GM12878 (cell line): ENCODE results near the gene FOXA2. TPM values are rescaled to one million over a fixed set of nuclear protein-coding genes. Genes with fewer than 3 reads are reported as not detected.

Experiments used
- ATAC-seq: fragments of 200-7000 bp; cut with Tn5 transposase; 3 replicates; pipeline ENCODE4 v1.9.1; 2020; ENCODE audit warnings: mild to moderate bottlenecking, moderate library complexity
- BruUV-seq: library from RNA; stranded (reverse); fragments of 400-500 nt; replicated peaks from 2 replicates; lab custom pipeline; 2021; lab: Mats Ljungman, UMichigan
- CTCF ChIA-PET: fragments of 300-600 bp; sonication (Branson Sonifier 250); formaldehyde crosslinking; extraction: SDS; loops from one replicate; lab custom pipeline; 2021; ENCODE audit warnings: inconsistent platforms; lab: Yijun Ruan, JAX
- POLR2A ChIA-PET: fragments of 350-600 bp; formaldehyde crosslinking; extraction: SDS; loops from one replicate; lab custom pipeline; 2021; ENCODE audit warnings: inconsistent platforms; lab: Charles Lee
- RAD21 ChIA-PET: fragments of 300-600 bp; sonication (Branson Sonifier 250); formaldehyde crosslinking; loops from one replicate; lab custom pipeline; 2023; ENCODE audit warnings: antibody characterized with exemption; ENCODE audit not compliant: unreplicated experiment; lab: Charles Lee
- SMC1A ChIA-PET: fragments of 300-600 bp; sonication (Branson Sonifier 250); formaldehyde crosslinking; loops from one replicate; lab custom pipeline; 2023; ENCODE audit not compliant: unreplicated experiment, uncharacterized antibody; lab: Charles Lee
- DNase-seq: peaks from one replicate; pipeline ENCODE4 v3.0.0-alpha.2; 2011; ENCODE audit warnings: low read depth, low spot score
- FAIRE-seq: peaks from 3 replicates; lab custom pipeline; 2011; peaks lifted over from hg19 to GRCh38; lab: Jason Lieb, UNC
- H2AFZ ChIP-seq: 2 replicates; pipeline ENCODE4 v1.6.0; 2011; ENCODE audit warnings: low read depth, low read length, control low read depth; ENCODE audit not compliant: control insufficient read depth
- H3K27ac ChIP-seq: 2 replicates; pipeline ENCODE4 v1.5.1; 2011; ENCODE audit warnings: control low read depth; ENCODE audit not compliant: control insufficient read depth, insufficient read depth
- H3K27me3 ChIP-seq, 2 experiments: replicated peaks in 1 of 2; 2 replicates each; pipeline versions ENCODE4 v1.6.0 to v1.6.1; 2011; ENCODE audit warnings: low read length in 1 of 2; ENCODE audit not compliant: control insufficient read depth in 2 of 2, insufficient read depth in 2 of 2
- H3K36me3 ChIP-seq, 2 experiments: 2 replicates each; pipeline ENCODE4 v1.5.1; 2011; ENCODE audit warnings: low read length in 1 of 2; ENCODE audit not compliant: control insufficient read depth in 2 of 2, insufficient read depth in 2 of 2
- H3K4me1 ChIP-seq: 2 replicates; pipeline ENCODE4 v1.6.1; 2011; ENCODE audit warnings: mild to moderate bottlenecking, low read length, moderate library complexity, mixed read lengths; ENCODE audit not compliant: control insufficient read depth, insufficient read depth
- H3K4me2 ChIP-seq: 2 replicates; pipeline ENCODE4 v1.6.0; 2011; ENCODE audit warnings: control low read depth; ENCODE audit not compliant: control insufficient read depth, insufficient read depth
- H3K4me3 ChIP-seq: fragments of 200-600 bp; sonication (generic); 2 replicates; pipeline ENCODE4 v1.5.1; 2016
- H3K79me2 ChIP-seq: 2 replicates; pipeline ENCODE4 v1.6.0; 2011; ENCODE audit warnings: low read length; ENCODE audit not compliant: control insufficient read depth, insufficient read depth
- H3K9ac ChIP-seq: 2 replicates; pipeline ENCODE4 v1.8.0; 2011; ENCODE audit warnings: low read length, control low read depth, mixed read lengths; ENCODE audit not compliant: control insufficient read depth, insufficient read depth
- H3K9me3 ChIP-seq: replicated peaks from 3 replicates; pipeline ENCODE4 v1.5.1; 2011; ENCODE audit warnings: mild to moderate bottlenecking, low read length; ENCODE audit not compliant: control insufficient read depth, insufficient read depth
- H4K20me1 ChIP-seq: 2 replicates; pipeline ENCODE4 v1.6.0; 2011; ENCODE audit not compliant: control insufficient read depth, insufficient read depth
- BACH1 ChIP-seq: fragments of 450-650 bp; IDR thresholded peaks from 2 replicates; pipeline ENCODE4 v1.6.1; 2017; ENCODE audit warnings: mild to moderate bottlenecking, borderline replicate concordance
- BCLAF1 ChIP-seq: fragments of 450-650 bp; IDR thresholded peaks from 2 replicates; pipeline ENCODE4 v1.6.1; 2017; ENCODE audit warnings: antibody characterized with exemption, mild to moderate bottlenecking, moderate library complexity
- E2F8 ChIP-seq: fragments of 450-650 bp; IDR thresholded peaks from 2 replicates; pipeline ENCODE4 v1.6.1; 2018; ENCODE audit warnings: mild to moderate bottlenecking, low read depth, moderate library complexity; ENCODE audit not compliant: partially characterized antibody
- EED ChIP-seq: sonication (generic); IDR thresholded peaks from 2 replicates; pipeline ENCODE4 v1.6.1; 2016; ENCODE audit warnings: antibody characterized with exemption, low read depth
- EGR1 ChIP-seq, 2 experiments: IDR thresholded peaks; 1 replicate in 1 of 2; 2 replicates in 1 of 2; pipeline ENCODE4 v1.6.1; 2011 to 2012; ENCODE audit warnings: low read depth in 2 of 2, low read length in 2 of 2, borderline replicate concordance in 1 of 2, mild to moderate bottlenecking in 1 of 2, moderate library complexity in 1 of 2
- ETV6 ChIP-seq, 2 experiments: fragments of 450-650 bp in 1 of 2; IDR thresholded peaks in 1 of 2; conservative IDR thresholded peaks in 1 of 2; 2 replicates each; pipeline ENCODE4 v1.6.1; 2014; ENCODE audit warnings: antibody characterized with exemption in 1 of 2, borderline replicate concordance in 1 of 2, low read depth in 1 of 2, mild to moderate bottlenecking in 1 of 2, moderate library complexity in 1 of 2
- HDGF ChIP-seq: fragments of 450-650 bp; IDR thresholded peaks from 2 replicates; pipeline ENCODE4 v1.6.1; 2016; ENCODE audit warnings: antibody characterized with exemption
- SUZ12 ChIP-seq: fragments of 200-600 bp; sonication (generic); IDR thresholded peaks from one replicate; pipeline ENCODE4 v1.6.1; 2018; ENCODE audit warnings: antibody characterized with exemption, mild to moderate bottlenecking; ENCODE audit not compliant: unreplicated experiment
- WGBS: methylation state at CpG from one replicate; pipeline ENCODE4 v1.1.6; 2016; ENCODE audit warnings: low lambda C conversion rate; ENCODE audit not compliant: insufficient replicate concordance, insufficient coverage; ENCODE audit errors: missing lambda C conversion rate; 5-methylcytosine and 5-hydroxymethylcytosine counted together
- in situ Hi-C: fragments of 300-500 bp; cut with MboI; formaldehyde crosslinking; loops from 9 replicates; pipeline ENCODE4 v1.14.3; 2018; ENCODE audit warnings: mixed read lengths
- intact Hi-C: fragments of 100-400 bp; cut with micrococcal nuclease; formaldehyde crosslinking; loops from one replicate; pipeline ENCODE4 v1.14.2; 2022; ENCODE audit not compliant: unreplicated experiment
- polyA plus RNA-seq, 11 experiments: library from polyadenylated mRNA; depleted of rRNA in 4 of 11; unstranded in 6 of 11; stranded (reverse) in 5 of 11; fragments of >200 nt; fragmentation: Nextera tagmentation in 4 of 11; fragmentation: Illumina TruSeq in 1 of 11; extraction: Ambion mirVana in 4 of 11; extraction: Trizol in 1 of 11; gene quantifications; 1 replicate in 1 of 11; 2 replicates in 10 of 11; pipeline versions ENCODE4 v1.2.1 to v1.2.3, GENCODE V29; 2011 to 2016; ENCODE audit warnings: inconsistent platforms in 2 of 11, missing spikeins in 2 of 11, low read depth in 1 of 11
- total RNA-seq, 4 experiments: library from RNA; depleted of rRNA in 3 of 4; stranded (reverse); fragments of >200 nt in 3 of 4; fragmentation: Illumina TruSeq in 1 of 4; extraction: Trizol in 1 of 4; gene quantifications; 2 replicates each; pipeline versions ENCODE4 v1.2.1 to v1.2.3, GENCODE V29; 2013 to 2021

Gene FOXA2
- total and polyA plus RNA-seq, 10 of the 15 experiments (the other 5 are each of a cell fraction or from before 2014, with no cell fraction given), result not detected

- in situ Hi-C loops, result no loop called here
- H3K4me2 ChIP-seq, result no peak overlapping the region
- H3K36me3 ChIP-seq, result no peaks in the 10 kb centered on the region
- RAD21 ChIA-PET, result no interaction called here
- no peaks in the 10 kb centered on the region for H3K79me2 ChIP-seq
- CTCF ChIA-PET, result no interaction called here
- no peaks in the 10 kb centered on the region; the same call in 2 of the 3 replicates for H3K9me3 ChIP-seq
- intact Hi-C loops, result no loop called here
- H3K27ac ChIP-seq, result no peak overlapping the region
- no peak for FAIRE-seq
- ATAC-seq, result no peak
- WGBS, result 38% methylated on average over 62 of the region's 66 CpGs
- BruUV-seq, result no TSS peak
- no peaks in the 10 kb centered on the region for H4K20me1 ChIP-seq
- SMC1A ChIA-PET, result no interaction called here
- no peak overlapping the region for H2AFZ ChIP-seq
- TF ChIP-seq BACH1, result no peak
- TF ChIP-seq SUZ12, result peak; percentile 74
- TF ChIP-seq EGR1 (IDR thresholded peaks at IDR 0.05; ENCODE audit: borderline replicate concordance in 1 of 2, low read depth in 2 of 2, low read length in 2 of 2), result 0 out of 3 replicates have a peak, but pooled peaks of 1 of the 2 experiments have one; percentile 5
- no peak overlapping the region for H3K9ac ChIP-seq
- POLR2A ChIA-PET, result no interaction called here
- H3K27me3 ChIP-seq, result peaks cover 0 to 8% of the 10 kb centered on the region in 2 experiments
- no peak overlapping the region for H3K4me3 ChIP-seq
- H3K4me1 ChIP-seq, result no peaks in the 10 kb centered on the region
- DNase-seq, result no peak
Observed at GRCh38 chr20:22582964-22583772, 1.2 kb downstream of the FOXA2 start.

GRCh38 chr20:22582386-22582963, 1.9 kb downstream of the FOXA2 start:
- ChIA-PET CTCF (no interaction called here), POLR2A (no interaction called here), RAD21 (no interaction called here), SMC1A (no interaction called here)
- Histone ChIP-seq H3K27ac (no peak overlapping the region), H3K4me2 (no peak overlapping the region), H2AFZ (no peak overlapping the region), H3K4me1 (no peaks in the 10 kb centered on the region), H3K9ac (no peak overlapping the region), H4K20me1 (no peaks in the 10 kb centered on the region), H3K36me3 (no peaks in the 10 kb centered on the region), H3K79me2 (no peaks in the 10 kb centered on the region), H3K9me3 (peaks cover 2% of the 10 kb centered on the region; the same call in 1 of the 3 replicates), H3K27me3 (peaks cover 0 to 13% of the 10 kb centered on the region in 2 experiments), H3K4me3 (no peak overlapping the region)
- no peak for DNase-seq
- no peak for FAIRE-seq
- 61% methylated on average over 28 of the region's 54 CpGs for WGBS
- intact Hi-C loops, result no loop called here
- no TSS peak for BruUV-seq
- no peak for ATAC-seq
- in situ Hi-C loops, result no loop called here
- TF ChIP-seq HDGF (no peak), E2F8 (no peak), EED (no peak), ETV6 (conservative IDR thresholded peaks at IDR 0.05 in 1 of 2, IDR thresholded peaks at IDR 0.05 in 1 of 2; ENCODE audit: borderline replicate concordance in 1 of 2, low read depth in 1 of 2) (no peak), BCLAF1 (no peak)
